Mucosa of rectum (tissue), 2 donors: ENCODE data around the gene ACOT13.
"Not testable (repeated sequence)": the region's sequence is repeated elsewhere in the genome, so short reads cannot be mapped to it uniquely, and the experiment has no call there.

Source experiments
- H3K27ac ChIP-seq, 2 donors: one replicate each; pipeline ENCODE4 v1.7.0; 2013; ENCODE audit warnings: inconsistent platforms in 2 of 2, low read depth in 2 of 2, low read length in 2 of 2
- H3K27me3 ChIP-seq, 2 donors: one replicate each; pipeline ENCODE4 v1.7.0; 2013; ENCODE audit warnings: low read length in 2 of 2; ENCODE audit not compliant: control insufficient read depth in 2 of 2, insufficient read depth in 2 of 2
- H3K36me3 ChIP-seq, 2 donors: one replicate each; pipeline ENCODE4 v1.7.0; 2013; ENCODE audit warnings: low read length in 2 of 2; ENCODE audit not compliant: control insufficient read depth in 2 of 2, insufficient read depth in 2 of 2
- H3K4me1 ChIP-seq, 2 donors: one replicate each; pipeline ENCODE4 v1.7.0; 2013; ENCODE audit warnings: low read length in 2 of 2, mild to moderate bottlenecking in 1 of 2; ENCODE audit not compliant: control insufficient read depth in 2 of 2, insufficient read depth in 2 of 2
- H3K4me3 ChIP-seq, 2 donors: one replicate each; pipeline ENCODE4 v1.7.0; 2013; ENCODE audit warnings: low read length in 2 of 2
- H3K9ac ChIP-seq, 2 donors: one replicate each; pipeline ENCODE4 v1.7.0; 2013; ENCODE audit warnings: low read length in 2 of 2, low read depth in 1 of 2, mild to moderate bottlenecking in 1 of 2
- H3K9me3 ChIP-seq, 2 donors: one replicate each; pipeline ENCODE4 v1.7.0; 2013; ENCODE audit warnings: low read length in 2 of 2; ENCODE audit not compliant: control insufficient read depth in 2 of 2
- donor health status: healthy.
- donor health status: Normal muscosa, but diverticular disease.

ACOT13 gene

GRCh38 chr6:24666641-24667377 lies at the start of gene ACOT13, which contains the start of gene TDP2:
Gene ACOT13, plus strand, starts transcription at chr6:24667077. Its CDS starts 187 bp downstream, at chr6:24667264.
Gene TDP2, minus strand, starts transcription at chr6:24666899. Its CDS starts 37 bp downstream, at chr6:24666862.
- Histone ChIP-seq H3K9ac (peak within 1 kb of the TSS; percentile 95 to 99), H3K4me3 (peak within 1 kb of the TSS; percentile 98 to 100), H3K4me1 (peaks cover 22 to 39% of the 10 kb centered on the region in 2 donors), H3K27ac (peak within 1 kb of the TSS; percentile 97 to 98), H3K9me3 (peaks cover 0 to 3% of the 10 kb centered on the region in 2 donors), H3K27me3 (no peaks in the 10 kb centered on the region), H3K36me3 (peaks cover 9 to 11% of the 10 kb centered on the region in 2 donors)

- Histone ChIP-seq H3K4me3 (no peak overlapping the region), H3K9ac (no peak overlapping the region), H3K4me1 (no peaks in the 10 kb centered on the region), H3K27ac (no peak overlapping the region), H3K36me3 (no peaks in the 10 kb centered on the region), H3K27me3 (no peaks in the 10 kb centered on the region), H3K9me3 (no peaks in the 10 kb centered on the region)
Measured at GRCh38 chr6:24619661-24620060, 47.2 kb upstream of the ACOT13 start.

GRCh38 chr6:24620637-24621036 lies 46.2 kb upstream of the ACOT13 start:
- H3K36me3 ChIP-seq: no peaks in the 10 kb centered on the region
- no peaks in the 10 kb centered on the region for H3K4me1 ChIP-seq
- no peaks in the 10 kb centered on the region for H3K27me3 ChIP-seq
- no peak overlapping the region for H3K27ac ChIP-seq
- no peaks in the 10 kb centered on the region for H3K9me3 ChIP-seq
- no peak overlapping the region for H3K4me3 ChIP-seq
- no peak overlapping the region for H3K9ac ChIP-seq

- no peaks in the 10 kb centered on the region for H3K9me3 ChIP-seq
Measured at GRCh38 chr6:24621626-24622289, 45.1 kb upstream of the ACOT13 start.

DNA sequence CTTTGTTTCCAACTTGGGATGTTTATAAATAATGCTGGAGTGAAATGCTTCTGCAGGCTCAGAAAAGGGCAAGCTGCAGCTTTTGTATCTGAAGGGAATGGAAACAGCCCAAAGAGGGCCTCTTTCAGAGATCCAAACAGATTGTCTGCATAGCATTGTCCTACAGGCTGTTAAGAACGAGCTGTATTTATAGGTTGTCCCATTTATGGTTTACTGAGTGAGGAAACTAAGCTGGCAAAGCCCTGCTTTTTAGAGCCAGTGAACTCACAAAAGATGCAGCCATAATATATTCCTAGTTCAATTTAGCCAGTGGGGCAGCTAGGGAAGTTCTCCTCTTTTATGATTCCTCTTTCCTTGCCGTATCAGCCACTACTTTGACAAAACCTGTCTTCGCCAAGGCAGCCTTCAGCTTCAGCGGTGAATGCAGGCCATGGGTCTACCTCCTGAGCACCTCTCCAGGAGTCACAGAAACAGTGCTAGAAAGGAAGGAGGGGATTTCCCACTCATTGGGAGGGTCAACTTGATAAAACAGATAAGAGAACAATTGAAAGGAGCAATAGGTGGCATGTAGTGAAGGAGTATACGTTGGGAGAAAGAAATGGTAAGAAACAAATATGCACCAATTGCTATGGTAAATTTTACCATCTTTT lies 35.9 kb upstream of the ACOT13 start:
- no peaks in the 10 kb centered on the region for H3K36me3 ChIP-seq
- H3K27me3 ChIP-seq: no peaks in the 10 kb centered on the region
- peaks cover 0 to under 1% of the 10 kb centered on the region in 2 donors for H3K9me3 ChIP-seq
- H3K4me3 ChIP-seq: no peak overlapping the region
- no peaks in the 10 kb centered on the region for H3K4me1 ChIP-seq
- H3K27ac ChIP-seq: no peak overlapping the region
- H3K9ac ChIP-seq: no peak overlapping the region

More at GRCh38 chr6:24621626-24622289, 45.1 kb upstream of the ACOT13 start:
- Histone ChIP-seq H3K36me3 (no peaks in the 10 kb centered on the region), H3K4me1 (no peaks in the 10 kb centered on the region), H3K27me3 (no peaks in the 10 kb centered on the region), H3K9ac (no peak overlapping the region), H3K27ac (no peak overlapping the region), H3K4me3 (no peak overlapping the region)

DNA sequence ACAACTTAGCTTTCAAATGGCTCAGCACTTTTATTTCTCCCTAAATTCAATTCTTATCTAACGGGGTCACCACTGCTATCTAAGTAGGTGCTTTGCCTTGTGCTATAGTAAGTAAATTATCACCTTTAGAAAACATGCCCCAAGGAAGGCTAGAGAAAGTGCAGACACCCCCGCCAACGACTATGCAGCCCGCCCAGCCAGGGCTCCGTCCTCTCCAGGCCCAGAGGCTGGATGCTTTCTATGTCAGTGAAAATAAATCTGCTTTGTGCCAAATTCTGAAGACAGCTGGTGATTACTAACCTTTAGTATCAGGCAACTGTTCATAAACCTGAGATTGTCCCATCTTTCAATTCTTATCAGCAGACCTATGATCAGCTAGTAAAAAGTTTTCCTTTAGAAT lies 35.2 kb upstream of the ACOT13 start:
- Histone ChIP-seq H3K4me3 (no peak overlapping the region), H3K9ac (no peak overlapping the region), H3K27ac (no peak overlapping the region), H3K9me3 (peaks cover 0 to 2% of the 10 kb centered on the region in 2 donors), H3K4me1 (no peaks in the 10 kb centered on the region), H3K27me3 (no peaks in the 10 kb centered on the region), H3K36me3 (no peaks in the 10 kb centered on the region)

GRCh38 chr6:24632573-24632972 lies 34.3 kb upstream of the ACOT13 start:
- Histone ChIP-seq H3K27me3 (no peaks in the 10 kb centered on the region), H3K27ac (no peak overlapping the region)

GRCh38 chr6:24636681-24637080 lies 30.2 kb upstream of the ACOT13 start:
- Histone ChIP-seq H3K27me3 (no peaks in the 10 kb centered on the region), H3K4me3 (no peak overlapping the region), H3K4me1 (no peaks in the 10 kb centered on the region), H3K9ac (no peak overlapping the region), H3K9me3 (peaks cover 2% of the 10 kb centered on the region in 2 donors), H3K36me3 (no peaks in the 10 kb centered on the region), H3K27ac (no peak overlapping the region)

More at GRCh38 chr6:24632573-24632972, 34.3 kb upstream of the ACOT13 start:
- Histone ChIP-seq H3K9me3 (peaks cover 2% of the 10 kb centered on the region in 2 donors), H3K36me3 (no peaks in the 10 kb centered on the region), H3K9ac (no peak overlapping the region), H3K4me3 (no peak overlapping the region), H3K4me1 (no peaks in the 10 kb centered on the region)

DNA sequence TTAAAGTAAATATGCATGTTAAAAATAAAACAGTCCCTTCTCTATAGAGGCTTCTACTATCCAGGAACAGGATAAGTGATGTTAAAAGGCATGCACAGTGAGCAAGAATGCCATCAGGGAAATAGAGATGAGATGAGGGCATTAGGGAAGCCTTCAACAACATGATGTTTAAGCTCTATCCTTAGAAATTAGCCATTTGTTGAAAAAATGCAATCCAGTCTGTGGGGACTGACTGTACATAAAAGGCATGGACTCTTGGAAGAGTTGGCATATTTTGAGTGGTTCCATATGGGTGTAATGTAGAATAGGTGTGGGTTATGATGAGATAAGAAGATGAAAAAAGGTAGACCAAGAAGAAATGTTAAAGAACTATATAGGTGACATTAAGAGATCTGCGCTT lies 26.7 kb upstream of the ACOT13 start:
- no peaks in the 10 kb centered on the region for H3K36me3 ChIP-seq
- H3K27me3 ChIP-seq: peaks cover 4 to 8% of the 10 kb centered on the region in 2 donors

DNA sequence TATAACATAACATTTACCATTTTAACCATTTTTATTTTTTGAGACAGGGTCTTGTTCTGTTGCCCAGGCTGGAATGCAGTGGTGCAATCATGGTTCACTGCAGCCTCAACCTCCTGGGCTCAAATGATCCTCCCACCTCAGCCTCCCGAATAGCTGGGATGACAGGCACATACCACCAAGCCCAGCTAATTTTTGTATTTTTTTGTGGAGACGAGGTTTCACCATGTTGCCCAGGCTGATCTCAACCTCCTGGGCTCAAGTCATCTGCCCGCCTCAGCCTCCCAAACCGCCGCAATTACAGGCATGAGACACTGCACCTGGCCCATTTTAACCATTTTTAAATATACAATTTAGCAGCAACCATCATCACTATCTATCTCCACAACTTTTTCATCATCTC lies 26.2 kb upstream of the ACOT13 start:
- not testable (repeated sequence) for H3K27me3 ChIP-seq, H3K27ac ChIP-seq, H3K4me1 ChIP-seq, H3K9ac ChIP-seq, H3K9me3 ChIP-seq, H3K36me3 ChIP-seq, H3K4me3 ChIP-seq

More for the DNA sequence above, 26.7 kb upstream of the ACOT13 start:
- H3K27ac ChIP-seq: no peak overlapping the region
- H3K4me3 ChIP-seq: no peak overlapping the region
- H3K9ac ChIP-seq: no peak overlapping the region
- H3K9me3 ChIP-seq: peaks cover 2% of the 10 kb centered on the region in 2 donors
- no peaks in the 10 kb centered on the region for H3K4me1 ChIP-seq
